HepG2 (cell line): ENCODE data around the gene UTP25. TPM values are rescaled to one million over a fixed set of nuclear protein-coding genes. Genes with fewer than 3 reads are reported as not detected.

ENCODE experiments used
- ARNTL ChIP-seq: sonication (generic); formaldehyde crosslinking; IDR thresholded peaks from 2 replicates; pipeline ENCODE4 v1.4.0; 2020; ENCODE audit warnings: mild to moderate bottlenecking, missing genetic modification reagents
- EHMT2 ChIP-seq: fragments of 200-600 bp; sonication (generic); IDR thresholded peaks from 2 replicates; pipeline ENCODE4 v1.7.0; 2017; ENCODE audit warnings: antibody characterized with exemption, low read depth, low read length, borderline replicate concordance
- ERF ChIP-seq: IDR thresholded peaks from 2 replicates; pipeline ENCODE4 v1.6.1; 2018; ENCODE audit warnings: missing biosample characterization, missing genetic modification reagents
- LBX2 ChIP-seq: sonication (generic); formaldehyde crosslinking; IDR thresholded peaks from 2 replicates; pipeline ENCODE4 v1.5.0; 2020; ENCODE audit warnings: missing genetic modification reagents, mild to moderate bottlenecking, borderline replicate concordance
- MAF1 ChIP-seq: sonication (generic); formaldehyde crosslinking; IDR thresholded peaks from 2 replicates; pipeline ENCODE4 v1.5.0; 2020; ENCODE audit warnings: missing genetic modification reagents, borderline replicate concordance
- NFKBIZ ChIP-seq: IDR thresholded peaks from 2 replicates; pipeline ENCODE4 v1.6.1; 2018; ENCODE audit warnings: missing genetic modification reagents, missing compliant biosample characterization
- POLR2A ChIP-seq, 2 experiments: IDR thresholded peaks; 2 replicates each; pipeline ENCODE4 v1.6.1; 2011; ENCODE audit warnings: low read depth in 2 of 2, low read length in 2 of 2, mild to moderate bottlenecking in 1 of 2, moderate library complexity in 1 of 2; ENCODE audit not compliant: insufficient read depth in 1 of 2
- SAFB2 ChIP-seq: sonication (generic); formaldehyde crosslinking; IDR thresholded peaks from 2 replicates; pipeline ENCODE4 v1.5.1; 2020; ENCODE audit warnings: missing genetic modification reagents, low read depth, mild to moderate bottlenecking, borderline replicate concordance
- SNAPC5 ChIP-seq: sonication (generic); formaldehyde crosslinking; IDR thresholded peaks from 2 replicates; pipeline ENCODE4 v1.8.1; 2023; ENCODE audit warnings: mild to moderate bottlenecking, missing genetic modification reagents, borderline replicate concordance
- TCF7 ChIP-seq: sonication (generic); IDR thresholded peaks from 2 replicates; pipeline ENCODE4 v1.6.1; 2016; ENCODE audit warnings: antibody characterized with exemption, low read depth
- TEF ChIP-seq: sonication (generic); formaldehyde crosslinking; IDR thresholded peaks from 2 replicates; pipeline ENCODE4 v1.5.0; 2020; ENCODE audit warnings: missing genetic modification reagents
- TERF1 ChIP-seq: sonication (generic); formaldehyde crosslinking; IDR thresholded peaks from 2 replicates; pipeline ENCODE4 v1.8.0; 2022; ENCODE audit warnings: mild to moderate bottlenecking, missing genetic modification reagents, moderate library complexity
- TMF1 ChIP-seq: sonication (generic); formaldehyde crosslinking; IDR thresholded peaks from 2 replicates; pipeline ENCODE4 v1.8.1; 2022; ENCODE audit warnings: low read depth, missing genetic modification reagents
- U2AF1 ChIP-seq: fragments of 200-400 bp; formaldehyde crosslinking; optimal IDR thresholded peaks from 2 replicates; pipeline ENCODE3; 2017; ENCODE audit warnings: mild to moderate bottlenecking, low read depth, low read length
- UBTF ChIP-seq: sonication (generic); formaldehyde crosslinking; IDR thresholded peaks from 2 replicates; pipeline ENCODE4 v1.4.0; 2020; ENCODE audit warnings: mild to moderate bottlenecking, missing genetic modification reagents
- ZFP82 ChIP-seq: sonication (generic); formaldehyde crosslinking; IDR thresholded peaks from 2 replicates; pipeline ENCODE4 v1.5.1; 2020; ENCODE audit warnings: mild to moderate bottlenecking, missing genetic modification reagents, borderline replicate concordance
- ZFY ChIP-seq: sonication (generic); formaldehyde crosslinking; IDR thresholded peaks from 2 replicates; pipeline ENCODE4 v1.4.0; 2020; ENCODE audit warnings: missing genetic modification reagents
- ZNF431 ChIP-seq: sonication (generic); formaldehyde crosslinking; IDR thresholded peaks from 2 replicates; pipeline ENCODE4 v1.9.0; 2022; ENCODE audit warnings: missing genetic modification reagents, low read depth, mild to moderate bottlenecking, borderline replicate concordance
- ZNF446 ChIP-seq: sonication (generic); formaldehyde crosslinking; IDR thresholded peaks from 2 replicates; pipeline ENCODE4 v1.5.0; 2020; ENCODE audit warnings: mild to moderate bottlenecking, missing genetic modification reagents
- ZXDC ChIP-seq: sonication (generic); formaldehyde crosslinking; IDR thresholded peaks from 2 replicates; pipeline ENCODE4 v1.5.0; 2020; ENCODE audit warnings: mild to moderate bottlenecking, missing genetic modification reagents
- polyA plus RNA-seq, 8 experiments: library from polyadenylated mRNA; depleted of rRNA in 3 of 8; stranded (reverse) in 7 of 8; unstranded in 1 of 8; fragments of >200 nt; fragmentation: Illumina TruSeq in 4 of 8; extraction: Trizol in 4 of 8; gene quantifications; 2 replicates each; pipeline versions ENCODE4 v1.2.1 to v1.2.3, GENCODE V29; 2011 to 2016; ENCODE audit warnings: low read depth in 4 of 8, missing spikeins in 1 of 8, mixed read lengths in 1 of 8; ENCODE audit not compliant: insufficient read depth in 1 of 8
- total RNA-seq, 5 experiments: library from RNA; depleted of rRNA; stranded (reverse); fragments of >200 nt; fragmentation: Illumina TruSeq; extraction: Trizol; gene quantifications; 2 replicates each; pipeline ENCODE4 v1.2.3, GENCODE V29; 2016; ENCODE audit warnings: low read depth in 1 of 5

UTP25 gene
- total and polyA plus RNA-seq, 2 of the 13 experiments (the other 11 are each of a cell fraction or from before 2014, with no cell fraction given) = 4.8 to 5.7 TPM

- TF ChIP-seq TCF7 = no peak
- TF ChIP-seq ZFP82 (CRISPR knock-in tag) = 0 out of 2 replicates have a peak, but pooled peaks have one; percentile 32
- peak; percentile 42; the same call in 1 of the 2 replicates for TF ChIP-seq MAF1 (CRISPR knock-in tag)
- TF ChIP-seq ERF = no peak
- TF ChIP-seq POLR2A (IDR thresholded peaks at IDR 0.05; ENCODE audit: insufficient read depth in 1 of 2, low read depth in 2 of 2, low read length in 2 of 2) = peak; percentile 47 to 83; a peak in 3 of 4 replicates
- no peak for TF ChIP-seq ARNTL (CRISPR knock-in tag)
- 0 out of 2 replicates have a peak, but pooled peaks have one; percentile 13 for TF ChIP-seq TEF (CRISPR knock-in tag)
- no peak for TF ChIP-seq LBX2
- no peak for TF ChIP-seq SNAPC5 (CRISPR knock-in tag)
- TF ChIP-seq EHMT2 = peak; percentile 72; the same call in 1 of the 2 replicates
- TF ChIP-seq ZNF431 (CRISPR knock-in tag) = 0 out of 2 replicates have a peak, but pooled peaks have one; percentile 47
- TF ChIP-seq TERF1 (CRISPR knock-in tag) = no peak
- TF ChIP-seq ZXDC (CRISPR knock-in tag) = no peak
- no peak for TF ChIP-seq NFKBIZ (CRISPR knock-in tag)
- TF ChIP-seq ZFY (CRISPR knock-in tag) = peak; percentile 44; the same call in 1 of the 2 replicates
- TF ChIP-seq U2AF1 = no peak
- TF ChIP-seq SAFB2 (CRISPR knock-in tag) = peak; percentile 72; the same call in 1 of the 2 replicates
- TF ChIP-seq TMF1 (CRISPR knock-in tag) = no peak
- TF ChIP-seq UBTF (CRISPR knock-in tag) = 0 out of 2 replicates have a peak, but pooled peaks have one; percentile 36
- no peak for TF ChIP-seq ZNF446 (CRISPR knock-in tag)
Observed at GRCh38 chr1:209784265-209785169, 43.3 kb upstream of the UTP25 start, which contains the start of gene C1orf74 (continued).
